Nephron (organoid): ENCODE measurements around the gene ANKRD11.
"Not testable (repeated sequence)": the region's sequence is repeated elsewhere in the genome, so short reads cannot be mapped to it uniquely, and the experiment has no call there.

Source experiments
- H3K27ac Mint-ChIP-seq, 3 experiments: 2 replicates each; pipeline ENCODE4 v1.8.0; 2020; ENCODE audit warnings: mixed read lengths in 3 of 3, mild to moderate bottlenecking in 2 of 3, moderate library complexity in 1 of 3
- H3K27me3 Mint-ChIP-seq: 2 replicates; pipeline ENCODE4 v1.8.0; 2021; ENCODE audit warnings: low read depth, mild to moderate bottlenecking, moderate library complexity, mixed read lengths
- H3K36me3 Mint-ChIP-seq: 2 replicates; pipeline ENCODE4 v1.8.0; 2020; ENCODE audit warnings: low read depth, mixed read lengths
- H3K4me1 Mint-ChIP-seq: 2 replicates; pipeline ENCODE4 v1.8.0; 2020; ENCODE audit warnings: mixed read lengths
- H3K4me3 Mint-ChIP-seq, 3 experiments: 2 replicates each; pipeline ENCODE4 v1.8.0; 2020; ENCODE audit warnings: mild to moderate bottlenecking in 3 of 3, mixed read lengths in 3 of 3, moderate library complexity in 2 of 3
- H3K9me3 Mint-ChIP-seq: 2 replicates; pipeline ENCODE4 v1.8.0; 2020; ENCODE audit warnings: mixed read lengths
- TF ChIP-seq, protein P1 (sequence below), 3 experiments: fragments of 200-600 bp; sonication (generic); IDR thresholded peaks; one replicate each; pipeline ENCODE4 v1.5.0; 2021; ENCODE audit warnings: antibody characterized with exemption in 3 of 3; ENCODE audit not compliant: unreplicated experiment in 3 of 3

The ANKRD11 gene

DNA sequence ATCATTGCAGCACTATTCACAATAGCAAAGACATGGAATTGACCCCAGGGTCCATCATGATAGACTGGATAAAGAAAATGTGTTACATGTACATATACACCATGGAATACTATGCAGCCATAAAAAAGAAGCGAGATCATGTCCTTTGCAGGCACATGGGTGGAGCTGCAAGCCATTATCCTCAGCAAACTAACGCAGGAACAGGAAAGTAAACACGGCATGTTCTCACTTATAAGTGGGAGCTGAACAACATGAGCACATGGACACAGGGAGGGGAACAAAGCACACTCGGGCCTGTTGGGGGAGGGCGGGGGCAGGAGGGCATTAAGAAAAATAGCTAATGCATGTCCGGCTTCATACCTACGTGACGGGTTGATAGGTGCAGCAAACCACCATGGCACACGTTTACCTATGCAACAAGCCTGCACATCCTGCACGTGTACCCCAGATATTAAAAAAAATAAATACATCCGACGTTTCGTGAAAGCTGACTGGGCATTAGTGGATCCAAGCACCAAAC lies 243.9 kb downstream of the ANKRD11 start:
- TF ChIP-seq, protein P1, sequence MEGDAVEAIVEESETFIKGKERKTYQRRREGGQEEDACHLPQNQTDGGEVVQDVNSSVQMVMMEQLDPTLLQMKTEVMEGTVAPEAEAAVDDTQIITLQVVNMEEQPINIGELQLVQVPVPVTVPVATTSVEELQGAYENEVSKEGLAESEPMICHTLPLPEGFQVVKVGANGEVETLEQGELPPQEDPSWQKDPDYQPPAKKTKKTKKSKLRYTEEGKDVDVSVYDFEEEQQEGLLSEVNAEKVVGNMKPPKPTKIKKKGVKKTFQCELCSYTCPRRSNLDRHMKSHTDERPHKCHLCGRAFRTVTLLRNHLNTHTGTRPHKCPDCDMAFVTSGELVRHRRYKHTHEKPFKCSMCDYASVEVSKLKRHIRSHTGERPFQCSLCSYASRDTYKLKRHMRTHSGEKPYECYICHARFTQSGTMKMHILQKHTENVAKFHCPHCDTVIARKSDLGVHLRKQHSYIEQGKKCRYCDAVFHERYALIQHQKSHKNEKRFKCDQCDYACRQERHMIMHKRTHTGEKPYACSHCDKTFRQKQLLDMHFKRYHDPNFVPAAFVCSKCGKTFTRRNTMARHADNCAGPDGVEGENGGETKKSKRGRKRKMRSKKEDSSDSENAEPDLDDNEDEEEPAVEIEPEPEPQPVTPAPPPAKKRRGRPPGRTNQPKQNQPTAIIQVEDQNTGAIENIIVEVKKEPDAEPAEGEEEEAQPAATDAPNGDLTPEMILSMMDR (IDR thresholded peaks at IDR 0.05; ENCODE audit: unreplicated experiment in 3 of 3) = no peak
- H3K4me1 Mint-ChIP-seq = peaks cover 4% of the 10 kb centered on the region
- H3K27me3 Mint-ChIP-seq = peaks cover 12% of the 10 kb centered on the region
- H3K9me3 Mint-ChIP-seq = peaks cover 21% of the 10 kb centered on the region
- peak overlapping the region; percentile 81 to 84 (median 81) for H3K4me3 Mint-ChIP-seq
- H3K36me3 Mint-ChIP-seq = peaks cover 7% of the 10 kb centered on the region
- no peak overlapping the region for H3K27ac Mint-ChIP-seq

DNA sequence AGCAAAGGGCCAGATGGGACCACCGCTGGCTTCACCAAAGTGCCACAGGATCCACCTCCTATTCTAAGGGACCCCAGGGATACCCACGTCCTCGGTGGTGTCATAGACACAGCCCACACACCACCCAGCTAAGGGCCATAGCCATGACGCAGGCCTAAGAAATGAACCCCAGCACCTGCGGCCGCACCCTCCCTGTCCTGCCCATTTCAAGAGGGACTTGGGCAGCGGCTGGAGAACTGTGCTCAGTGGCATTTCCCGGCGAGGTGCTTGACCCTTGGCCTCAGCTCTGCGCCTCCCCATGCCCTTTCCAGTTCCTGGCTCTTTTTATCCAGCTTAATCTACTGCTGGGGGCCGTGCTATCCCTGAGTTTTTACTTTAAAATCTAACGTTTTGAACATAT lies 245.6 kb downstream of the ANKRD11 start:
- peaks cover under 1% of the 10 kb centered on the region for H3K36me3 Mint-ChIP-seq
- H3K27me3 Mint-ChIP-seq = peaks cover 12% of the 10 kb centered on the region
- peaks cover 8% of the 10 kb centered on the region for H3K4me1 Mint-ChIP-seq
- H3K9me3 Mint-ChIP-seq = peaks cover 7% of the 10 kb centered on the region
- H3K27ac Mint-ChIP-seq = no peak overlapping the region
- H3K4me3 Mint-ChIP-seq = peak overlapping the region in 2 of 3 experiments; percentile 42 to 43
- TF ChIP-seq, protein P1 (IDR thresholded peaks at IDR 0.05; ENCODE audit: unreplicated experiment in 3 of 3) = no peak

DNA sequence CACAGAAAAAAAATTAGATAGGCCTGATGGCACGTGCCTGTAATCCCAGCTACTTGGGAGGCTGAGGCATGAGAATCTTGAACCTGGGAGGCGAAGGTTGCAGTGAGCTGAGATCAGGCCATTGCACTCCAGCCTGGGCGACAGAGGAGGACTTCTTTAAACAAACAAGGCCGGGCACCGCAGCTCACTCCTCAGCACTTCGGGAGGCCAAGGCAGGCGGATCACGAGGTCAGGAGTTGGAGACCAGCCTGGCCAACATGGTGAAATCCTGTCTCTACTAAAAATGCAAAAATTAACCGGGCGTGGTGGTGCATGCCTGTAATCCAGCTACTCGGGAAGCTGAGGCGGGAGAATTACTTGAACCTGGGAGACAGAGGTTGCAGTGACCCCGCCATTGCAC lies 246.1 kb downstream of the ANKRD11 start:
- H3K9me3 Mint-ChIP-seq, H3K4me1 Mint-ChIP-seq, H3K27ac Mint-ChIP-seq, H3K36me3 Mint-ChIP-seq: not testable (repeated sequence)
- peaks cover 12% of the 10 kb centered on the region for H3K27me3 Mint-ChIP-seq
- peak overlapping the region in 2 of 3 experiments; percentile 33 to 72 for H3K4me3 Mint-ChIP-seq

DNA sequence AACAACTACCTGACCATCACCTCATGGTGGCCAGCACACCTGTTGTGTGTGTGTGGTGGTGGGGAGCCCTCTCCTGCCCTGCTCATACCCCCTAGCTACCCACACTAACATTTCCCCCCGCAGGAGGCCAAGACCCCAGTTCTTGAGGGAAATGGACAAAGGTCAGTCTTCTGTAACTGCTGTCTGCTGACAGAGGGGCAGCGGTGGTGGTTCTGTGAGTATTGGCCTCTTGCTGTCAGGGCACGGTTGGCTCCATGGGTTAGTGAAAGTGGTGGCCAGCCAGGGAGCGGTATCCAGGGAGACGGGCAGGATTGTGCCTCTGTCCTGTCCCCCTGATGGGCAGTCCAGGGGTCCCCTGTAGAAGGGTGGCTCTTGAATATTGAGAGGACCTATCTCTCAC lies 246.7 kb downstream of the ANKRD11 start:
- Mint-ChIP-seq H3K36me3 (no peaks in the 10 kb centered on the region), H3K4me1 (peaks cover 8% of the 10 kb centered on the region), H3K27me3 (peaks cover 6% of the 10 kb centered on the region), H3K9me3 (no peaks in the 10 kb centered on the region), H3K4me3 (peak overlapping the region; percentile 51 to 72 (median 66)), H3K27ac (peak overlapping the region in 1 of 3 experiments; percentile 71)
- TF ChIP-seq, protein P1 (IDR thresholded peaks at IDR 0.05; ENCODE audit: unreplicated experiment in 3 of 3) = no peak

DNA sequence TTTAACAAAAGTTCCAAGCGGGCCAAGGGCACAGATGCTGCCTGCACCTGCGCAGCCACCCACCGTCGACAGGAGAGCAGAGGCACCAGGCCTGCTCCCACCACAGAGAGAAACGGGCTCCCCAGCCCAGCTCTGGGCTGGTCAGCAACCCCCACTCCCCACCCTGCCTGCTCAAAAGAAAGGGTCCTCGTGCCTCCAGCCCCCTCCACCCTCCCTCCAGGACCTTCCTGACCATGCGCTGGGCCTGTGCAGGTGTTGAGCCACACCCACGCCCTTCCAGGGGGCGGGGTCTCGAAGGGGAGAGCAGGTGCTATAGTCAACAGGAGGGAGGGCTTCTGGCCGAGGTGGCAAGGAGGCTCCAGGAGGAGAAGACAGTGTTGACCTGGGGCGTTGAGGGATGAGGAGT lies 247.6 kb downstream of the ANKRD11 start:
- TF ChIP-seq, protein P1 (IDR thresholded peaks at IDR 0.05; ENCODE audit: unreplicated experiment in 3 of 3) = no peak
- Mint-ChIP-seq H3K4me3 (peak overlapping the region; percentile 48 to 72 (median 66)), H3K4me1 (peaks cover 8% of the 10 kb centered on the region), H3K27ac (peak overlapping the region in 1 of 3 experiments; percentile 71), H3K9me3 (no peaks in the 10 kb centered on the region), H3K27me3 (peaks cover 6% of the 10 kb centered on the region), H3K36me3 (no peaks in the 10 kb centered on the region)

DNA sequence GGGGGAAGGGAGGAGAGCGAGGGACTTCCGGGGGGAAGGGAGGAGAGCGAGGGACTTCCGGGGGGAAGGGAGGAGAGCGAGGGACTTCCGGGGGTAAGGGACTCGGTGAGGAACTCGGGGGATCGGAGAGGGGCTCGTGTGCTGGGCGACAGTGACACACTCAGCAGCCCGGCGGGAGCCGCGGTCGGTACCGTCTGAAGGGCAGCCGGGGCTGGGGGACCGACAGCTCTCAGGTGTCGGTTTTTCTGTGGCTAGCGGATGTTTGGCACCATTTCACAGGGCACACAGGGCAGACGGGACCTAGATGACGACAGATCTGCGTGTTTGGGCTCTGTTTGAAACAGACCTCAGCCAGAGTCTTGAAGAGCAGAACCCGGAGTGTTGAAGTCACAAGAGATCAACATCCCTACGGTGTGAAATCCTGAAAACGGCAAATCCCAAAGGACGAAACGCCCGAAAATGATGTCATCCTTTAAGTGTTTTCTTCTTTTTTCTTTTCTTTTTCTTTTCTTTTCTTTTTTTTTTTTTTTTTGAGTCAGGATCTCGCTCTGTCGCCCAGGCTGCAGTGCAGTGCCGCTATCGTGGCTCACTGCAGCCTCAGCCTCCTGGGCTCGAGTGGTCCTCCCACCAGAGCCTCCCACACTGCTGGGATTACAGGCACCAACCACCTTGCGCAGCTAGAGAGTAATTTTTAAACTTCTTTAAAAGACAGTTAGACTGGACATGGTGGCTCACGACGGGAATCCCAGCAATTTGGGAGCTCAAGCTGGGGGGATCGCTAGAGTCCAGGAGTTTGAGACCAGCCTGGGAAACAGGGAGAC lies 249.0 kb downstream of the ANKRD11 start:
- Mint-ChIP-seq H3K27me3 (peaks cover 2% of the 10 kb centered on the region), H3K4me3 (peak overlapping the region; percentile 96 to 99 (median 98)), H3K27ac (peak overlapping the region; percentile 89 to 97 (median 97)), H3K36me3 (no peaks in the 10 kb centered on the region), H3K9me3 (no peaks in the 10 kb centered on the region), H3K4me1 (peaks cover 8% of the 10 kb centered on the region)
- TF ChIP-seq, protein P1 (IDR thresholded peaks at IDR 0.05; ENCODE audit: unreplicated experiment in 3 of 3) = no peak
